H1 (cell line): ENCODE data around the gene RAI14. TPM values are rescaled to one million over a fixed set of nuclear protein-coding genes. Genes with fewer than 3 reads are reported as not detected.

ENCODE experiments used
- CBX8 ChIP-seq: fragments of 300-800, 300-1000 bp; sonication (generic); IDR thresholded peaks from 2 replicates; pipeline ENCODE4 v1.7.1; 2016; ENCODE audit warnings: low read depth, low read length, borderline replicate concordance
- CTBP2 ChIP-seq: IDR thresholded peaks from 2 replicates; pipeline ENCODE4 v1.7.0; 2011; ENCODE audit warnings: borderline replicate concordance, mild to moderate bottlenecking, moderate library complexity, mixed read lengths, low read length; ENCODE audit not compliant: insufficient read depth, insufficient read length
- POLR2AphosphoS5 ChIP-seq: IDR thresholded peaks from 2 replicates; pipeline ENCODE4 v1.6.1; 2011; ENCODE audit warnings: low read depth, low read length
- RNF2 ChIP-seq: fragments of 200-900, 300-1000 bp; sonication (generic); IDR thresholded peaks from 2 replicates; pipeline ENCODE4 v1.7.1; 2016; ENCODE audit warnings: borderline replicate concordance, low read depth, mild to moderate bottlenecking, antibody characterized with exemption, low read length; ENCODE audit not compliant: poor library complexity, severe bottlenecking; ENCODE audit errors: missing control alignments
- SIRT6 ChIP-seq: IDR thresholded peaks from one replicate; pipeline ENCODE4 v1.7.1; 2012; ENCODE audit warnings: low read length, inconsistent platforms
- USF2 ChIP-seq: IDR thresholded peaks from 2 replicates; pipeline ENCODE4 v1.6.1; 2011; ENCODE audit warnings: low read length, improper control_type of control experiment
- polyA plus RNA-seq, 7 experiments: library from polyadenylated mRNA; depleted of rRNA in 3 of 7; stranded (reverse) in 5 of 7; unstranded in 2 of 7; fragments of >200 nt in 5 of 7; fragments of 200-250 nt in 2 of 7; gene quantifications; 1 replicate in 5 of 7; 2 replicates in 1 of 7; 4 replicates in 1 of 7; pipeline versions ENCODE4 v1.2.1 to v1.2.3, GENCODE V29; 2011 to 2013; ENCODE audit warnings: missing spikeins in 2 of 7, mixed read lengths in 2 of 7
- total RNA-seq: library from RNA; stranded (reverse); fragmentation: NEBNext Ultra II Directional; extraction: Animal tissue kit (Norgen Biotek cat#: 25700); gene quantifications from 2 replicates; pipeline ENCODE4 v1.2.1, GENCODE V29; 2021

The RAI14 gene
- total and polyA plus RNA-seq, 2 of the 8 experiments (the other 6 are each of a cell fraction or from before 2014, with no cell fraction given), result 48.4 to 210 TPM

DNA sequence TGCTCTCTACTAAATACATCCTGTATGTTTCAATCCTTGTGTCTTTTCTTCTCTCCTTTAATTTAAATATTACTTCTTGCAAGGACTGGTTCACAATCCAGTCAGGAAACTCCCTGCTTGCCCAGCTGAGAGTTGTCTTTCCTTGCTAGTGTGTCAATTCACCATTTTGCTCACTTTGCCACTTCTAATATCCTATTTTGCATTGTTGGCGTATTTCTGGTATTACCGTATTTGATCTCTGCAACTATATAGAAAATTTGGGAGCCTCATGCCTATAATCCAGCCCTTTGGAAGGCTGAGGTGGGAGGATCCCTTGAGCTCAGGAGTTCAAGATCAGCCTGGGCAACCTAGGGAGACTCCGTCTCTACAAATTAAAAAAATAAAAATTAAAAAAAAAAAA lies 92.3 kb downstream of the RAI14 start (continued):
- TF ChIP-seq RNF2 (no peak), USF2 (no peak), CBX8 (no peak), SIRT6 (no peak), POLR2AphosphoS5 (no peak), CTBP2 (no peak)
- TF ChIP-seq, all 59 proteins: peak for 0
